Neural cell (in vitro differentiated cells): Measurements from ENCODE around the gene PPP1R9B.

Experiments used
- CTCF ChIP-seq: fragments of 450-650 bp; IDR thresholded peaks from 2 replicates; pipeline ENCODE4 v1.5.1; 2014; ENCODE audit warnings: antibody characterized with exemption, mild to moderate bottlenecking, moderate library complexity; ENCODE audit not compliant: poor library complexity, severe bottlenecking
- RAD21 ChIP-seq: fragments of 450-650 bp; conservative IDR thresholded peaks from 2 replicates; pipeline ENCODE4 v1.6.1; 2014; ENCODE audit warnings: antibody characterized with exemption, mild to moderate bottlenecking, moderate library complexity
- REST ChIP-seq: IDR thresholded peaks from 2 replicates; pipeline ENCODE4 v1.6.1; 2012; ENCODE audit warnings: borderline replicate concordance
- TAF1 ChIP-seq: IDR thresholded peaks from 2 replicates; pipeline ENCODE4 v1.6.1; 2012; ENCODE audit warnings: low read depth

GRCh38 chr17:50148226-50149090 is 2.0 kb downstream of the PPP1R9B start:
- TF ChIP-seq CTCF (no peak), TAF1 (no peak), REST (no peak), RAD21 (no peak)
